Stimulated activated CD8-positive, alpha-beta memory T cell treated with anti-CD3 and anti-CD28 coated beads, Interleukin-12 subunit alpha, Interleukin-12 subunit beta, amount 100 ng/mL, for 1 hour (primary cell): ENCODE measurements around the gene RCSD1.

Experiments used
- DNase-seq: peaks from one replicate; pipeline ENCODE4 v3.0.0-alpha.2; 2020; ENCODE audit warnings: low read depth

The RCSD1 gene

DNA sequence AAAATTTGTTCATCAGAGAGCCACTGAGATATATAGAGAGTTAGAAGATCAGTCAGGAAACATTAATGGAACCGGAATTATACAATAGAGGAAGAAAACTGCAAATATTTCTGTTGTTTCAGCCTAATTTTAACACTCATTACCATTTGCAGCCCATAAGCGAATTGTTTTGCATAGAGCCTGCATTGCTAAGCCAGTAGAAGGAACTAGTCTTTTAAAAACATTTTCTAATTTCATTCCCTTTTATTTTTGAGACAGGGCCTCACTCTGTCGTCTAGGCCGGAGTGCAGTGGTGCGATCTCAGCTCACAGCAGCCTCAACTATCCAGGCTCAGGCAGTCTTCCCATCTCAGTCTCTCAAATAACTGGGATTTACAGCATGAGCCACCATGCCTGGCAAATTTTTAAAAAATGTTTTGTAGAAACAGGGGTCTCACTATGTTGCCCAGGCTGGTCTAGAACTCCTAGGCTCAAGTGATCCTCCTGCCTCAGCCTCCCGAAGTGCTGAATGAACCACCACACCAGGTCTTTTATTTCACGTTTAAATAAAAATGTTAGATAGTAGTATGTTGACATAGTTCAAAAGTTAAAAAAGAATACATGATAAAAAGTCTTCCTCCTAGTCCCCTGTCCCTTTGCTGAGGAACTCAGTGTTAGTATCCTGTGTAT is 117.1 kb downstream of the RCSD1 start:
- DNase-seq = no peak

DNA sequence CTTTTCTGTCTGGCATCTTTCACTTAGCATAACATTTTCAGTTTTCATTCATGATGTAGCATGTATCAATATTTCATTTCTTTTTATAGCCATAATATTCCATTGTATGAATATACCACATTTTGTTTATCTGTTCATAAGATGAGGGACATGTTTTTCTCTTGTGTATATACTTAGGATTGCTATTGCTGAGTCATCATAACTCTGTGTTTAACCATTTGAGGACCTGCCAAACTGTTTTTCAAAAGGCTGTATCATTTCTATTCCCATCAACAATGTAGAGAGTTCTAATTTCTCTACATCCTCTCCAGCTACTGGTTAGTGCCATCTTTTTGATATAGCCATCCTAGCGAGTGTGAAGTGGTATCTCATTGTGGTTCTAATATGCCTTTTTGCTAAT is 118.0 kb downstream of the RCSD1 start:
- DNase-seq = no peak

DNA sequence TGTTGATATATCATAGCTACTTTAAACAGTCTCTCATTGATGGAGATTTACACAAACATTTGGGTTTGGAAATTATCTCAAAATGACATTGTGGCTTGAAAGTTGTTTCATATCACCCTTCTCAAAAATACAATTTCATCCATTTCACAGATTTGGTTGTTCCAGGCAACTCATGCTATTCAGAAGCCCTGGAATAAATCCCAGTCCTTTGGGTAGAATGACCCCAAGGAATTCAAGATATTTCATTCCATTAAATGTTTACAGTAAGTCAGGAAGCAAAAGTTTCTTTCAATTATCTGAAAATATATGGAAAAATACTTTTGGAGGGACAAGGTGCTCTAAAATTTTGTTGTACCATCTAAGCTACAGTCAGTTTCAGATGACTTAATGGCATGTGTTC is 118.9 kb downstream of the RCSD1 start:
- DNase-seq = no peak

DNA sequence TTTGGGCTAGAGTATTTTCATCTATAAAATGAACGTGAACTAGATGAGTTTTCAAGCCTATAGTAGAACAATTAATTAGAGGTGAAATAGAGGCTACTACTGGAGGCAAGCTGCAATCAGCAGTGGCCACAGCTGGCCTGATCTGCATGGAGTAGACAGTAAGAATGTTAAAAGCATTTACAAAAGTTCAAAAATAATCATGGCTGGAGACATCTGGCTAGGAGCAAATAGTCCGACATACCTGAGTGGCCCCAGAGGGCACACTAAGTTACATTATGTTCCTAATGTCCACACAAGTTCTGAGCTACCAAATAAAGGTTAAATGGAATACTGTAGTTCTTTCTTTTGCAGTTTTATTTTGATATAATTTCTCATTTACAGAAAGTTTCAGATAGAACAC is 119.7 kb downstream of the RCSD1 start:
- DNase-seq = no peak

DNA sequence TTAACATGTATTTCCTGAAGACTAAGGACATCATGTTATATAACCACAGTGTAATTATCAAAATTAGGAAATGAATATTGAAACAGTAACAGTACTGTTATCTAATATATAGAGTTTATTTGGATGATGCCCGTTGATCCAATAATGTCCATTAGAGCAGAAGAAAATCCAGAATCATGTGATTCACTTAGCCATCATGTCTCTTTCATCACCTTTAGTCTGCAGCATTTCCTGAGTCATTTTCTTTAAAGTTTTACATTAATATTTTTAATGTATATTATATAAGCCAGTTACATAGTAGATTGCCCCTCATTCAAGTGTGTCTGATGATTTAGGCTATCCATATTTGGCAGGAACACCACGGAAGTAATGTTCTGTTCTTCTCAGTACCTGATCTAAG is 120.6 kb downstream of the RCSD1 start:
- no peak for DNase-seq

DNA sequence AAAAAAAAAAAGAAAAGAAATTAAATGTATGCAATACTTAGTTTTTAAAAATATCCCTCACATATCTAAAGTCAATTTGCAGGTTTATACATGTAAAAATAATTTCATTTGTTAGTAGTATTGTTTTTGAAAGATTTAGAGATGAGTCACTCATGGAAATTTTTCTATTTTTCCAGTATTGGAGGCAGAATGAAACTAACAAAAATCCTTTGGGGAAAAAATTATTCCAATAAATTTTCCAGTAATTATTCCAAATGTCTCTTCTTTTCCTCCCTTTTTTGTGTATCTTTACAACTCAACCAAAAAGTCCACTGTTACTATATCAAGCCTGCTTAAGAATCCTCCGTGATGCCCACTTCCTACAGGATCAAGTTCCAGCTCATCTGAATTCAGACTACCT is 121.6 kb downstream of the RCSD1 start:
- DNase-seq = no peak

DNA sequence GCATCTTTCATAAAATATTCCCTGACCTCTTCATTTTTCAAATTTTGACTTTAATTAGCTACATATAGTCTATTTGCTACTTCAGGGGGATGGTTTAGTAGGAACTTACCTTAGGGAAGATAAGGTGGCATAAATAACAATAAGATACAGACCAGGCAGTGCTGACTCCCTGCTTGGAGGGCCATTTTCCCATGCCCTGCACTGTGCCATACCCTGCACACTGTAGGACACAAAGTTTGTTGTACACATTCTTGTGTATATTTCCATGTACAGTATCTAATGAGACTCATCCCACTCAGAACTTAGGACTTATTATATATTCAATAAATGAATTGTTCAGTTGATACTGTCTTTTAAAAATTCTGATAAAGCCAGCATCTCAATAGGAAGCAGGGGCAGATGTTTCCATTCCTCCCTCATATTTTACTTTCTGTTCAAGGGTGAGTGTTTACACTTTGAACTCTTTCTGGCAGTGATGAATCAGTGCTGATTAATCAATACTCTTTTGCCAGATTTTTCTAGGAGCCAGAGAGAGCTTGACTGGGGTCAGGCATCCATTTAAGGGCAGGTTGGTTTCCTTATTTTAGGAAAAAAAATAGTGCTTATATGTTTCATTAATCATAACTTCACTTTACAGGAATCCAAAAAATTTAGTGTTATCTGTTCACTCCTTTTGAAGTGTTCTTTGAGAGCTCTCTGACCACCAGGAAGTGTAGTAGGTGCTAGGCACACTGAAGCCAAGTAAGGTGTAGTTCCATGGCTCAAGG is 122.4 kb downstream of the RCSD1 start:
- no peak for DNase-seq

DNA sequence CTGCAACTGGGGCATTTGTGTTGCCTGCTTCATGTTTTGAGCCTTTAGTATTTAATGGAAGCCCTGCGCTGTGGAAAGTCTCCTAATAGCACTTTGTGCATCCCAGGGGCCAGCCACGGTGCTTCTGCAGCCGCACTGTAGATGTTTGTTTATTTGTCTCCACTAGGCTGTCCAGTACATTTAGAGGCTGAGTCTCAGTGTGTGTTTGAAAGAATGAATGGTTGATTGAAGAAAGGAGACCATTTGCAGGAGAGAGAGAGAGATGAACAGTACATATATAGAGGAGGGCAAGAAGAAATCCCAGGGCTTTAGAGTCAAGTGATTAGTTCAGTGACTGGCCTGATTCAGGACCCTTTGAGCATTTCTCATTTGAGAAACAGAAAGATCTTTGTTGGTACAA is 125.6 kb downstream of the RCSD1 start:
- no peak for DNase-seq
